ENCODE data around the gene CDKAL1.

The CDKAL1 gene

GRCh38 chr6:21123507-21124436, 589.5 kb downstream of the CDKAL1 start:
- no peak for FAIRE-seq

DNA sequence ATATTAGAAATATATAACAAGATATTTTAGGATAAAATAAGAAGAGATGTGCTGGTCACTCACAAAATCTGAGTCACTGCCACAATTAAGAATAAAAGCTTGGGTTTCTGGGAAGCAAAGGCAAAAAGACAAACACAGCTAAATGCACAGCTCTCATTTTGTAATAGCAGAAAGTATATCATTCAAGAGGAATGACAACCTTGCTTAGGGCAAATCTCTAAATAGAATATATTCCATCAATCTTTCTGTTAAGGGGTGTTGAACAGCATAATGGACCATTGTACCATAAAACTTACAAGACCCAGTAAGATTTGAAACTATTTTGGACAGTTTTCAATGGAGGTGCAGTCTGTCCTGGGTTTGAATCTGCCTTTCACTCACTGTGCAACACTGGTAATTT, 594.3 kb downstream of the CDKAL1 start:
- FAIRE-seq: no peak

GRCh38 chr6:21131406-21131805, 597.1 kb downstream of the CDKAL1 start:
- FAIRE-seq: no peak

DNA sequence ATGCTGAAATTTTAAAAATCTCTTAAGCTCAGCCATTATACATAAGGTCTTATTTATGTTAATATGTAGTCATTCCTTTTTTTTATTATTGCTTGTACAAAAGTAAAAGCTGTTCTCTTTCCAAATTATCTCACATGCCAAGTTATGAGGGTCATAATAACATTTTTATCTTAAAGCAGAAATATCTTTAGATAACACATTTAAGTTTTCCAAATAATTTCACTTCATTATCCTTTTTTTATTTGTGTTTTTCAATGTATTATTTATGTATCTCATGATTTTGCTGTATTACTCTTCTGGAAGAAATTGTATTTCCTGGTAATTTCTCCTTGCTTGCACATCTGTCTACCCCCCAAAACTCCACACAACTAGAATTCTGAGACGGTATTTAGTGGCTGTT, 598.2 kb downstream of the CDKAL1 start:
- no peak for FAIRE-seq

DNA sequence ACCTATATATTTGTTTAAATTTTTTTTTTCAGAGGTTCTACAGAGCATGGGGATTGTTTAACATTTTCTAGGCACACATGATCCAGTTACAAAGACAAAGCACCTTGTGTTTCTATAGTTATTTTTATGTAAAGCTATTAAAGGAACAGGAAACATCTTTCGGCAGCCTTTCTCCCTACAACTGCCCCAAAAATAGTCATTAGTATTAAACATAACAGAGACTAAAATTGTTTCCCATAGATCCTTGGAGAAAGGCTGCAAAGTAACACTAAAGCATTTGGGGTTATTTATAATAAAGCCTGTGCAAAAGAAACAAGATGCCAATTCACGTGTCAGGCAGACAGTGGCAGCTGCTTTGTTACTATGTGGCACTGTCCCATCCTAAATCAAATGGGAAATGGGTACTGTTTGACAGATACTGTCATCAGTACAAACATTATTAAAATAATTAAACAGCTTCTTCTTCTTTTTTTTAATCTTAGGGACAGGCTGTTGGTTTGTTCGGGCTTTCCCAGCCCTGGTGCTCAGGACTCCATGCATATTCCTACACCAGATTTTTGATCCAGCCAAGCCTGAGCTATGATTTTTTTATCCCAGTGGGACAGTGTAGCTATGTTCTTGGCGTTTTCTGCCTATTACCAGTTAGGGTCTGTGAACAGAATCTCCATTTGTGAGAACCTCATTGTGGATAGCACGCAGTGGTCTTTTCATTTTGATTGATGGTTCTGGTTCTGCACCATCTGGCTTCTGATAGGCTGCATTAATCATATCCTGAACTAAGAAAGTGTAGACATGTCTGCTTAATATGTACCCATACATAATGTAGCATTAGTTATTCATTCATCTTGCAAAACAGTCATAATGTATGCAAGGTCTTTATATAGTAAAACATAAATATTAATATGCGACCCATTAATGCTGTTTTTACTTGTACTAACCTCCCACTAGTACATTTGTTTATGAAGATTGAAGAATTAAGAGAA, 598.9 kb downstream of the CDKAL1 start:
- no peak for FAIRE-seq

GRCh38 chr6:21133901-21134300, 599.6 kb downstream of the CDKAL1 start:
- FAIRE-seq: no peak

DNA sequence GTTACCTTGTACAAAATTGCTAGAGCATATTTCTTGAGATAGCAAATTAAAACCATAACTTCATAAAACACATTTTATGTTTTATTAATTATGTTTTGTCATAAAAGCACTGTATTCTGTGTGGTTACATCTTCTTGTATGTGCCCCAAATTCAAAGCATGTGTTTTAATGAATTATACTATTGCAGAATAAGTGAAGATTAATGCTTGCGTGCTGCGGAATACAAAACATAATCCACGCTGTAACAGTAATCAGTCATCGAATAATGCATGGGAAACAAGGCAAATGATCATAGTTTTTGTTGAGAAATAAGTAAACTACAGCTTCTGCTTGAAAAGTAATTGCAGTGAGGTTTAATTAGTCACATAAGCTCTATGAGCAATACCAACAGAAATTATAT, 600.1 kb downstream of the CDKAL1 start:
- FAIRE-seq: no peak

GRCh38 chr6:21135484-21136013, 601.3 kb downstream of the CDKAL1 start:
- no peak for FAIRE-seq

GRCh38 chr6:21137700-21138335, 603.6 kb downstream of the CDKAL1 start:
- no peak for FAIRE-seq

GRCh38 chr6:21138336-21139069, 604.2 kb downstream of the CDKAL1 start:
- no peak for FAIRE-seq

GRCh38 chr6:21140966-21141365, 606.7 kb downstream of the CDKAL1 start:
- no peak for FAIRE-seq

DNA sequence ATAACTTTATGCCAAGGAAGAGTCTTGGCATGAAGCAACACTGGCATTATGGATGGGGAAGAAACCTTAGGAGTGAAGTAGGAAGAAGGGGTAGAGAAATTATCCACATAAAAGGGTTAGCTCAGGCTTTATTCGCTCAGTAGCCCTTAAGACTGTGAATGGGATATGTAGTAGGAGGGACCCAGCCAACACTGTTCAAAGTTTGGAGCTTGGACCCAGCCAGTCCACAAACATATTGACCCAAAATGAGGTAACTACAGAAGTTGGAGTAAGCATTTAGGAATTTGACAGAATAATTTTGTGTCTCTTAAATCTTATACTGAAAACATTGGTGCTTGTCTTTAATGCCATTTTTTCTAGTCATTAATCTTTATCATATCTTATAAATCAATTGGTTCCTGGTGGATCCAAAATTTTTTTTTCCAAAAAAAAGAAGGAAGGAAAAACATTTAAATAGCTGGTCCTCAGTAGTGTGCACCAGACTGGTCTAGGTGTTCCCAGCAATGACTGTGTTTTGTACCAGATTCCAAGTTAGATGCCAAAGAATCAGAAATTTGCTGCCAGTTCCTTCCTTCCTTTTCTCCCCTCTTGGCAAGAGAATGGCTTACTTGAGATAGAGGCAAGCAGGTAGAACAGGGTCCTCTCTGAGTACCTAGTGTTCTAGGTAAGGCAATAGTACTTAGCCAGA, 607.5 kb downstream of the CDKAL1 start:
- no peak for FAIRE-seq

GRCh38 chr6:21142741-21143140, 608.5 kb downstream of the CDKAL1 start:
- FAIRE-seq: no peak

DNA sequence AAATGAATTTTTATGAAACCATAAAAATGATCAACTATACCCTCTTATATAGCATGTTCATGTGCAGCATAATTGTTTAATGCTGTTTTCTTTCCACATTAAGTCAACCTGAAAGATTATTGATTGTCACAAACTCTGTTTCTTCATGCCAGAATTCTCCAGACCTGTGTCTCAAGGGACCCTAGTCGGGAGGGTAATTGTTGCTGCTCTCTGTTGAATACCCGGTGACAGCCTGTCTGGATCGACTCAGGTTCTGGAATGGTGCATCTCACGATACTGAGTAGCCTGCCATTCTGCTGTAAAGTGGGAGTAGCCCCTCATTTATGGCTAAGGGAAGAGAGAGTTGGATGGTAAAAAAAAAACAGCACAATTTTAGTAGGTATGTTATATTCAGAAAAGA, 609.4 kb downstream of the CDKAL1 start:
- FAIRE-seq: no peak

DNA sequence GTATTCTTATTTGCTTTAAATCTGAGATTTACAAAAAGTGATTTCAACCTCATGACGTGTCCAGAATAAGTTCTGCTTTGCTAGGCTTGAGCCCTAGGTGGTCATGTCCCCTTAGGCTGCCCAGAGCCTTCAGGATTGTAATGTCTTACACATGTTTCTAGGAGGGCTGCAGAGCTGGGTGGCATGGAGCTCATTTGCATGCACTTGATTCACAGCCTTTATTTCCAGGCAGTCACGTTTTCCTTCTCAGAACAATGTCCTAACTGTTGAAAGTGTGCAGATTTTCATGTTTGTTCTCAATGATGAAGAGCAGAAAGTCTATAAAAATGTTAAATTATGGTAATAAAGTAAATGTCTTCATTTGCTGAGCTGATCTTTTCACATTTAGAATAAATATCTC, 610.7 kb downstream of the CDKAL1 start:
- no peak for FAIRE-seq

- no peak for FAIRE-seq
These were observed 613.7 kb downstream of the CDKAL1 start for GRCh38 chr6:21147995-21148394.

DNA sequence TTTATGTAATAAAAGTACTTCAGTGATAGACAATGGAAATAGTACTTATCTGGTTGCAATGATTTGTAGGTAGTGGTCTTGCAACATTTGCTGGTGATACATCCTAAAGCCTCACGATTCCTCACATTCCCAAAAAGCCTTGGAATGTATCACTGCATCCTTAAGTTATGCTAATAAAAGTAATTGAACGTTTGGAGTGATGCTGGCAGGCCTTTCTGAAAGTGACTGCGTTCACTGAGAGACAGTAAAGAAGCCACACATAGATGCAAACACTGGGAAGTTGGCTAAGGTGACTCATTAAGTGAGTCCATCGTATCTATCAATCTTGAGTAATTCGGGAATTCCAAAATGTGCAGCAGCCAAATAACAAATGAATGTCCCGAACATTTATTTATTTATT, 615.2 kb downstream of the CDKAL1 start:
- FAIRE-seq: no peak

DNA sequence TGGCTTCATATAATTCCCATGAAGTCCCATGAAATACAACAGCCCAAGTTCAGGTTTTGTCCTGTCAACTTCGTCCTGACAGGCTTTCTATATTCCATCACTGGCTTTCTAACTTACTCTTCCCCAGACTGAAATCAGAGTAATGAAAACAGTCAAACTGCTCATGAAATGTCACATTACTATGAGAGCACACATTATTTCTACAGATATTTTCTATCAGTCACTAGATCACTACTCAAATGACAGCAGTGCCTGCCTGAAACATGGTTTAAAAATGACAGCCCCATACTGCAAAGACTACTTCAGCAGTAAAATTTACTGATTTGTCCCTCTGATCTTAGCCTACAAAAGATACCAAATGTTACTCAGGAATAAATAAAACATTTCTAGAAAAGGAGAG, 616.4 kb downstream of the CDKAL1 start:
- no peak for FAIRE-seq

- no peak for FAIRE-seq
These were observed 616.9 kb downstream of the CDKAL1 start for GRCh38 chr6:21151119-21151518.

GRCh38 chr6:21151530-21151929, 617.3 kb downstream of the CDKAL1 start:
- no peak for FAIRE-seq

DNA sequence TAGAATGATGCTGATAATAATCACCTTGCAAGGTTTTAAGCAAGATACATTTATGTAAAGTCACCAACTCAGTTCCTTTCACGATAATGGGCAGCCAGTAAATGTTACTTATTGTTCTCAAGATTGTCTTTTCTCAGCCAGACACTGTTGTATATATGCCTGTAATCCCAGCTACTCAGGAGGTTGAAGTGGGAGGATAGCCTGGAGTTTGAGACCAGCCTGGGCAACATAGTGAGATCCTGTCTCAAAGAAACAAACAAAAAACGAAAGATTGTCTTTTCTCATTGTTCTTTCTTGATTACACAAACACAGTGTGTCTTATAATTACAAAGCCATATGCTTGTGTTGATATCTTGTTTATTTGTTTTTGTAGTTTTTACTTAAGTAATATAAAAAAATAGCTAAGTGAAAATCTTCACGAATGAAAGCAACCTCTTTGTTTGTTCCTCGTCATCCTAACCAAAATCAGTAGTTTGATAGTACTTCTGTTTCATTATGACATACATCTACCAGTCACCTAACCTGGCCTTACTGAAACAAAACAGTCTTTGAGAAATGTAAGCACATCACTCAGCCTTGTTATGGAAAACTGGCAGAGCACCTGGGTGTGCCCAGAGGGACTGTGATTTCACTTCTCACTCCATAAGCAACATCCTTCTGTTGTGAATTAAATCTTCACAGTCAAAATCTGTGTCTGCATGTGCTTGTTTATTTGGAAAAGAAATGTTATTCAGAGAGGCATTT, 623.1 kb downstream of the CDKAL1 start:
- FAIRE-seq: no peak
